Type B pancreatic cell (in vitro differentiated cells): ENCODE data around the gene TOMM5. TPM values are rescaled to one million over a fixed set of nuclear protein-coding genes. Genes with fewer than 3 reads are reported as not detected.

Experiments used
- DNase-seq: peaks from one replicate; pipeline ENCODE4 v3.0.0; 2021; ENCODE audit warnings: mixed read lengths; ENCODE audit not compliant: unreplicated experiment; ENCODE audit errors: extremely low spot score
- H3K27ac Mint-ChIP-seq: 2 replicates; pipeline ENCODE4 v1.8.0; 2021; ENCODE audit warnings: mild to moderate bottlenecking, mixed read lengths
- H3K27me3 Mint-ChIP-seq: 2 replicates; pipeline ENCODE4 v1.8.0; 2021; ENCODE audit warnings: mixed read lengths
- H3K36me3 Mint-ChIP-seq: 2 replicates; pipeline ENCODE4 v1.8.0; 2021; ENCODE audit warnings: mixed read lengths
- H3K4me1 Mint-ChIP-seq: one replicate; pipeline ENCODE4 v1.8.0; 2021; ENCODE audit warnings: mixed read lengths; ENCODE audit not compliant: unreplicated experiment
- H3K4me3 Mint-ChIP-seq: 2 replicates; pipeline ENCODE4 v1.8.0; 2021; ENCODE audit warnings: mild to moderate bottlenecking, mixed read lengths
- H3K9me3 Mint-ChIP-seq: 2 replicates; pipeline ENCODE4 v1.8.0; 2021; ENCODE audit warnings: mixed read lengths
- CTCF ChIP-seq: fragments of 200-600 bp; sonication (generic); conservative IDR thresholded peaks from 2 replicates; pipeline ENCODE4 v1.5.0; 2021; ENCODE audit warnings: antibody characterized with exemption, mild to moderate bottlenecking
- total RNA-seq: library from RNA; stranded (reverse); gene quantifications from 2 replicates; pipeline ENCODE4 v1.2.1, GENCODE V29; 2021; ENCODE audit warnings: low replicate concordance

Gene TOMM5
- total RNA-seq, 1 donor from 2014 or later = 144 TPM

GRCh38 chr9:37636511-37637448 lies 44.4 kb upstream of the TOMM5 start:
- H3K36me3 Mint-ChIP-seq = no peaks in the 10 kb centered on the region
- H3K9me3 Mint-ChIP-seq = no peaks in the 10 kb centered on the region
- no peak for TF ChIP-seq CTCF
- no peak overlapping the region for H3K27ac Mint-ChIP-seq
- DNase-seq = no peak
- H3K27me3 Mint-ChIP-seq = peaks cover 9% of the 10 kb centered on the region
- H3K4me3 Mint-ChIP-seq = no peak overlapping the region
- no peaks in the 10 kb centered on the region for H3K4me1 Mint-ChIP-seq

- no peak for TF ChIP-seq CTCF
- Mint-ChIP-seq H3K4me3 (no peak overlapping the region), H3K27ac (no peak overlapping the region), H3K9me3 (no peaks in the 10 kb centered on the region), H3K27me3 (peaks cover 6% of the 10 kb centered on the region), H3K4me1 (no peaks in the 10 kb centered on the region), H3K36me3 (no peaks in the 10 kb centered on the region)
- DNase-seq = no peak
Observed at GRCh38 chr9:37635808-37636207, 43.4 kb upstream of the TOMM5 start.

GRCh38 chr9:37632479-37632878 lies 40.1 kb upstream of the TOMM5 start:
- peaks cover 4% of the 10 kb centered on the region for H3K4me1 Mint-ChIP-seq
- TF ChIP-seq CTCF = no peak
- no peak overlapping the region for H3K4me3 Mint-ChIP-seq
- H3K27ac Mint-ChIP-seq = no peak overlapping the region
- DNase-seq = no peak
- peaks cover 6% of the 10 kb centered on the region for H3K27me3 Mint-ChIP-seq
- no peaks in the 10 kb centered on the region for H3K36me3 Mint-ChIP-seq
- no peaks in the 10 kb centered on the region for H3K9me3 Mint-ChIP-seq

- no peak for DNase-seq
- Mint-ChIP-seq H3K27ac (peak overlapping the region; percentile 20), H3K36me3 (no peaks in the 10 kb centered on the region), H3K9me3 (no peaks in the 10 kb centered on the region), H3K4me3 (peak overlapping the region; percentile 40), H3K4me1 (peaks cover 14% of the 10 kb centered on the region), H3K27me3 (peaks cover 5% of the 10 kb centered on the region)
- no peak for TF ChIP-seq CTCF
Observed at GRCh38 chr9:37626708-37627292, 34.4 kb upstream of the TOMM5 start.

GRCh38 chr9:37625758-37626147 lies 33.4 kb upstream of the TOMM5 start:
- no peaks in the 10 kb centered on the region for H3K9me3 Mint-ChIP-seq
- no peak overlapping the region for H3K27ac Mint-ChIP-seq
- no peak for TF ChIP-seq CTCF
- peaks cover 5% of the 10 kb centered on the region for H3K27me3 Mint-ChIP-seq
- peaks cover 21% of the 10 kb centered on the region for H3K4me1 Mint-ChIP-seq
- H3K36me3 Mint-ChIP-seq = no peaks in the 10 kb centered on the region
- DNase-seq = no peak
- no peak overlapping the region for H3K4me3 Mint-ChIP-seq
